Left ventricle myocardium inferior (tissue), 1 donor: Measurements from ENCODE around the gene STK32C. TPM values are rescaled to one million over a fixed set of nuclear protein-coding genes. Genes with fewer than 3 reads are reported as not detected.

Experiments
- DNase-seq: peaks from one replicate; pipeline ENCODE4 v3.0.0-alpha.2; 2020
- H3K27ac ChIP-seq: fragments of 200-600 bp; replicated peaks from 2 replicates; pipeline ENCODE4 v1.8.0; 2021
- H3K27me3 ChIP-seq: fragments of 200-600 bp; 2 replicates; pipeline ENCODE4 v1.8.0; 2021; ENCODE audit warnings: low read depth
- H3K36me3 ChIP-seq: fragments of 200-600 bp; 2 replicates; pipeline ENCODE4 v1.8.0; 2021
- H3K4me1 ChIP-seq: fragments of 200-600 bp; 2 replicates; pipeline ENCODE4 v1.8.0; 2021
- H3K4me3 ChIP-seq: fragments of 200-600 bp; 2 replicates; pipeline ENCODE4 v1.8.0; 2021; ENCODE audit warnings: mild to moderate bottlenecking, moderate library complexity
- H3K9me3 ChIP-seq: fragments of 200-600 bp; replicated peaks from 2 replicates; pipeline ENCODE4 v1.8.0; 2021
- CTCF ChIP-seq: fragments of 200-600 bp; IDR thresholded peaks from 2 replicates; pipeline ENCODE4 v1.8.0; 2021; ENCODE audit warnings: antibody characterized with exemption, mild to moderate bottlenecking, borderline replicate concordance
- intact Hi-C: fragments of 100-400 bp; cut with micrococcal nuclease; formaldehyde crosslinking; loops from one replicate; pipeline ENCODE4 v1.11.0; 2022
- total RNA-seq: library from RNA; stranded (reverse); fragmentation: NEBNext Ultra II Directional; extraction: Animal tissue kit (Norgen Biotek cat#: 25700); gene quantifications from one replicate; pipeline ENCODE4 v1.2.1, GENCODE V29; 2021
- donor health status: DM: no; HTN: yes; CAD: no; lungs with severe emphysema.

STK32C gene
- total RNA-seq, 1 donor from 2014 or later = 4.4 TPM

DNA sequence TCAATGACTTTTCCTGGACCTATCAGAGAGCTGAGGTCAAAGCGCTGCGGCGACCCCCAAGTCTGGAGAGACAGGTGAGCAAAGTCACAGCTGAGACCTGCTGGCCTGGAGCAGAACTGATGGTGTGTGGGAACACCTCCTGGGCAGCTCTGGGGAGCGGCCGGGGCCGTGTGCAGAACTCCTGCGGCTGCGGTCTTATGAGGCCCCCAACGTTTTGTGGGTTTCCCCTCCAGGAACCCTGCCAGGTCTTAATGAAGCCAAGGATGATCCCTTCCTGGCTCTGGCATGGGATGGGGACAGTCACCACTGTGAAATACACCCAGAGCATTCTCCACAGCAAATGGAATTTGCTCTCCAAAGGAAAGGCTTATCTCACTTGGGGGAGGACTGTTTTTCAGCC is 94.9 kb downstream of the STK32C start:
- Histone ChIP-seq H3K36me3 (peaks cover 10% of the 10 kb centered on the region), H3K27ac (no peak overlapping the region), H3K4me1 (peaks cover 15% of the 10 kb centered on the region), H3K27me3 (no peaks in the 10 kb centered on the region), H3K4me3 (no peak overlapping the region), H3K9me3 (peaks cover 44% of the 10 kb centered on the region)
- no peak for DNase-seq
- intact Hi-C loops = no loop called here
- TF ChIP-seq CTCF = no peak

GRCh38 chr10:132211246-132211645 is 96.5 kb downstream of the STK32C start:
- Histone ChIP-seq H3K4me1 (peaks cover 22% of the 10 kb centered on the region), H3K36me3 (peaks cover 7% of the 10 kb centered on the region), H3K27ac (no peak overlapping the region), H3K9me3 (peaks cover 36% of the 10 kb centered on the region), H3K27me3 (no peaks in the 10 kb centered on the region), H3K4me3 (no peak overlapping the region)
- no peak for TF ChIP-seq CTCF
- DNase-seq = no peak
- intact Hi-C loops = no loop called here

- no peak for DNase-seq
- Histone ChIP-seq H3K27ac (no peak overlapping the region), H3K4me3 (no peak overlapping the region), H3K9me3 (peaks cover 31% of the 10 kb centered on the region), H3K4me1 (peaks cover 22% of the 10 kb centered on the region), H3K36me3 (peaks cover 7% of the 10 kb centered on the region), H3K27me3 (no peaks in the 10 kb centered on the region)
- intact Hi-C loops = no loop called here
- TF ChIP-seq CTCF = no peak
Measured at GRCh38 chr10:132210766-132211165, 97.0 kb downstream of the STK32C start.

GRCh38 chr10:132209978-132210530 is 97.7 kb downstream of the STK32C start:
- Histone ChIP-seq H3K9me3 (peaks cover 25% of the 10 kb centered on the region), H3K4me1 (peaks cover 22% of the 10 kb centered on the region), H3K4me3 (no peak overlapping the region), H3K27me3 (no peaks in the 10 kb centered on the region), H3K27ac (no peak overlapping the region), H3K36me3 (peaks cover 7% of the 10 kb centered on the region)
- no peak for DNase-seq
- no peak for TF ChIP-seq CTCF
- intact Hi-C loops = no loop called here

GRCh38 chr10:132209130-132209529 is 98.6 kb downstream of the STK32C start:
- TF ChIP-seq CTCF = no peak
- no peak for DNase-seq
- Histone ChIP-seq H3K4me3 (no peak overlapping the region), H3K27me3 (no peaks in the 10 kb centered on the region), H3K36me3 (peaks cover 7% of the 10 kb centered on the region), H3K27ac (peak overlapping the region; percentile 73), H3K9me3 (peaks cover 16% of the 10 kb centered on the region), H3K4me1 (peaks cover 22% of the 10 kb centered on the region)
- intact Hi-C loops = no loop called here
